ENCODE measurements around the gene PLPP3.

GRCh38 chr1:56507925-56508522 is 71.3 kb downstream of the PLPP3 start:
- no peak for TF ChIP-seq CTCF (IDR thresholded peaks at IDR 0.05)
- no peak for TF ChIP-seq POLR2A (IDR thresholded peaks at IDR 0.05)

Data from uterus (tissue), 2 donors.